B cell (primary cell): ENCODE measurements around the gene PPBP. TPM values are rescaled to one million over a fixed set of nuclear protein-coding genes. Genes with fewer than 3 reads are reported as not detected.

Experiments used
- ATAC-seq: fragments of 200-7000 bp; cut with Tn5 transposase; one replicate; pipeline ENCODE4 v1.10.0; 2021; ENCODE audit warnings: low read depth, mild to moderate bottlenecking, moderate number of reproducible peaks, moderate library complexity
- CTCF ChIA-PET: fragments of 350-600 bp; sonication (Branson Sonifier 250); formaldehyde crosslinking; loops from one replicate; lab custom pipeline; 2021; ENCODE audit warnings: antibody characterized with exemption, inconsistent platforms; lab: Charles Lee
- POLR2A ChIA-PET: fragments of 350-600 bp; sonication (Branson Sonifier 250); formaldehyde crosslinking; loops from one replicate; lab custom pipeline; 2021; ENCODE audit warnings: antibody characterized with exemption; lab: Charles Lee
- DNase-seq: peaks from one replicate; pipeline ENCODE4 v3.0.0; 2013
- H2AFZ ChIP-seq: 2 replicates; pipeline ENCODE4 v1.6.1; 2012; ENCODE audit warnings: mild to moderate bottlenecking, low read depth, low read length; ENCODE audit not compliant: insufficient read depth, poor library complexity, severe bottlenecking
- H3K27ac ChIP-seq, 2 donors: 1 replicate in 1 of 2; 2 replicates in 1 of 2; pipeline ENCODE4 v1.5.1; 2012 to 2013; ENCODE audit warnings: low read length in 2 of 2, mild to moderate bottlenecking in 2 of 2, moderate library complexity in 1 of 2
- H3K27me3 ChIP-seq, 4 experiments: fragments of 200-600 bp in 1 of 4; sonication (generic) in 1 of 4; replicated peaks in 1 of 4; 1 replicate in 2 of 4; 2 replicates in 2 of 4; pipeline versions ENCODE4 v1.6.1 to v1.7.0; 2013 to 2016; ENCODE audit warnings: low read length in 3 of 4, mild to moderate bottlenecking in 2 of 4, mixed read lengths in 1 of 4, moderate library complexity in 1 of 4; ENCODE audit not compliant: insufficient read depth in 4 of 4, control insufficient read depth in 3 of 4; ENCODE audit errors: control extremely low read depth in 1 of 4
- H3K36me3 ChIP-seq, 2 experiments: replicated peaks in 1 of 2; 1 replicate in 1 of 2; 2 replicates in 1 of 2; pipeline versions ENCODE4 v1.6.1 to v1.7.1; 2013; ENCODE audit warnings: low read length in 1 of 2; ENCODE audit not compliant: insufficient read depth in 2 of 2, control insufficient read depth in 1 of 2; ENCODE audit errors: control extremely low read depth in 1 of 2, extremely low read depth in 1 of 2
- H3K4me1 ChIP-seq, 2 donors: fragments of 200-600 bp in 1 of 2; sonication (generic) in 1 of 2; 1 replicate in 1 of 2; 2 replicates in 1 of 2; pipeline versions ENCODE4 v1.5.1 to v1.6.1; 2013 to 2017; ENCODE audit warnings: low read length in 2 of 2; ENCODE audit not compliant: control insufficient read depth in 2 of 2, insufficient read depth in 2 of 2
- H3K4me2 ChIP-seq: replicated peaks from 2 replicates; pipeline ENCODE3; 2012; ENCODE audit warnings: mild to moderate bottlenecking, low read depth, low read length; ENCODE audit not compliant: poor library complexity, severe bottlenecking
- H3K4me3 ChIP-seq, 5 experiments: fragments of 200-600 bp in 1 of 5; sonication (generic) in 1 of 5; 1 replicate in 3 of 5; 2 replicates in 2 of 5; pipeline versions ENCODE4 v1.5.1 to v1.7.0; 2011 to 2016; ENCODE audit warnings: low read length in 4 of 5, mild to moderate bottlenecking in 4 of 5, low read depth in 2 of 5, control low read depth in 1 of 5, moderate library complexity in 1 of 5; ENCODE audit not compliant: insufficient read depth in 1 of 5; ENCODE audit errors: control extremely low read depth in 1 of 5, extremely low read depth in 1 of 5
- H3K79me2 ChIP-seq: fragments of 200-600 bp; sonication (generic); one replicate; pipeline ENCODE4 v1.6.0; 2016; ENCODE audit warnings: low read length; ENCODE audit not compliant: control insufficient read depth, insufficient read depth
- H3K9ac ChIP-seq: fragments of 200-600 bp; sonication (generic); 2 replicates; pipeline ENCODE4 v1.6.1; 2017; ENCODE audit warnings: mild to moderate bottlenecking, low read length, moderate library complexity
- H3K9me3 ChIP-seq, 3 donors: one replicate each; pipeline versions ENCODE4 v1.6.1 to v1.7.1; 2013; ENCODE audit warnings: low read length in 2 of 3; ENCODE audit not compliant: control insufficient read depth in 2 of 3, insufficient read depth in 1 of 3; ENCODE audit errors: control extremely low read depth in 1 of 3
- H4K20me1 ChIP-seq: 2 replicates; pipeline ENCODE4 v1.6.0; 2012; ENCODE audit warnings: mild to moderate bottlenecking, low read length; ENCODE audit not compliant: insufficient read depth, control insufficient read depth, poor library complexity, severe bottlenecking
- H3K27ac Mint-ChIP-seq: one replicate; pipeline ENCODE4 v1.8.0; 2021; ENCODE audit warnings: mixed read lengths
- H3K27me3 Mint-ChIP-seq: one replicate; pipeline ENCODE4 v1.8.0; 2021; ENCODE audit warnings: mixed read lengths
- H3K4me1 Mint-ChIP-seq: one replicate; pipeline ENCODE4 v1.8.0; 2021; ENCODE audit warnings: mixed read lengths
- H3K4me3 Mint-ChIP-seq: one replicate; pipeline ENCODE4 v1.8.0; 2021; ENCODE audit warnings: mixed read lengths
- H3K9me3 Mint-ChIP-seq: one replicate; pipeline ENCODE4 v1.8.0; 2022; ENCODE audit warnings: mixed read lengths; ENCODE audit not compliant: insufficient read depth
- EZH2 ChIP-seq: IDR thresholded peaks from 2 replicates; pipeline ENCODE4 v1.6.1; 2012; ENCODE audit warnings: borderline replicate concordance, low read depth, mild to moderate bottlenecking, moderate library complexity, low read length; ENCODE audit not compliant: insufficient read depth, poor library complexity, severe bottlenecking
- WGBS: methylation state at CpG from one replicate; pipeline ENCODE4 v1.1.5; 2013; ENCODE audit warnings: missing lambda C conversion rate; ENCODE audit not compliant: insufficient coverage; 5-methylcytosine and 5-hydroxymethylcytosine counted together
- intact Hi-C: fragments of 100-400 bp; cut with micrococcal nuclease; formaldehyde crosslinking; loops from one replicate; pipeline ENCODE4 v1.10.0; 2022
- polyA plus RNA-seq: library from polyadenylated mRNA; depleted of rRNA; stranded (reverse); fragments of >200 nt; gene quantifications from 2 replicates; pipeline ENCODE4 v1.2.3, GENCODE V29; 2012
- total RNA-seq, 2 donors: library from RNA; stranded (reverse); fragments of 120-200 nt in 1 of 2; gene quantifications; 1 replicate in 1 of 2; 2 replicates in 1 of 2; pipeline versions ENCODE4 v1.2.3 to v1.2.4, GENCODE V29; 2013 to 2022
- TF ChIP-seq, protein P1 (sequence below): fragments of 200-600 bp; IDR thresholded peaks from one replicate; pipeline ENCODE4 v1.8.0; 2022; ENCODE audit warnings: antibody characterized with exemption, mild to moderate bottlenecking

PPBP gene
- total and polyA plus RNA-seq, 2 donors (not counting 1 experiment from before 2014, with no cell fraction given), result 0.42 to 0.43 TPM

DNA sequence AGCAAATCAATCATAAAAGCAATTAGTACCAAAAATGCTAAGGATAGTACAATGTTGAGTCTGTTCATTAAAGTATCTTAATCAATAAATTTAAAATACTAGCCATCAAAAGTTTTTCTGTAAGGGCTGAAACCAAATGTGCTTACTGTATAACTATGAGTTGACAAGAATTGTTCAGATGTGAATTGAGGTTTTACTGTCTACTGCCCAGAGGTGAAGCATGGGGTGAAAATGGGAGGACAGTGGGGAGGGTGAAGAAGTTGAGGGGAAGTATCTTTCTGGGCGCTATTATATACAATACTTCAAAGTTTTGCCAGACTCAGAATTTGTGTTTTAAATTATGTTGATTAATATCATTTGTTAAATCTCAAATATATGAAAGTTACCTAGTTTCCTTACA lies 4.1 kb upstream of the PPBP start:
- ChIA-PET POLR2A (no interaction called here), CTCF (no interaction called here)
- H3K4me3 ChIP-seq, result no peak overlapping the region
- H3K4me1 Mint-ChIP-seq, result no peaks in the 10 kb centered on the region
- H3K27me3 ChIP-seq, result peaks cover 0 to 2% (median 0%) of the 10 kb centered on the region in 4 experiments
- H2AFZ ChIP-seq, result no peak overlapping the region
- no CpG with 5 or more reads among the region's 1 CpG for WGBS
- H3K27ac Mint-ChIP-seq, result no peak overlapping the region
- no peak overlapping the region for H3K9ac ChIP-seq
- peaks cover under 1% of the 10 kb centered on the region for H3K27me3 Mint-ChIP-seq
- H3K9me3 Mint-ChIP-seq, result no peaks in the 10 kb centered on the region
- no peaks in the 10 kb centered on the region for H3K79me2 ChIP-seq
- intact Hi-C loops, result no loop called here
- DNase-seq (no peak), ATAC-seq (no peak)
- H3K36me3 ChIP-seq, result no peaks in the 10 kb centered on the region
- no peak overlapping the region for H3K4me2 ChIP-seq
- no peak for TF ChIP-seq EZH2
- TF ChIP-seq, protein P1, sequence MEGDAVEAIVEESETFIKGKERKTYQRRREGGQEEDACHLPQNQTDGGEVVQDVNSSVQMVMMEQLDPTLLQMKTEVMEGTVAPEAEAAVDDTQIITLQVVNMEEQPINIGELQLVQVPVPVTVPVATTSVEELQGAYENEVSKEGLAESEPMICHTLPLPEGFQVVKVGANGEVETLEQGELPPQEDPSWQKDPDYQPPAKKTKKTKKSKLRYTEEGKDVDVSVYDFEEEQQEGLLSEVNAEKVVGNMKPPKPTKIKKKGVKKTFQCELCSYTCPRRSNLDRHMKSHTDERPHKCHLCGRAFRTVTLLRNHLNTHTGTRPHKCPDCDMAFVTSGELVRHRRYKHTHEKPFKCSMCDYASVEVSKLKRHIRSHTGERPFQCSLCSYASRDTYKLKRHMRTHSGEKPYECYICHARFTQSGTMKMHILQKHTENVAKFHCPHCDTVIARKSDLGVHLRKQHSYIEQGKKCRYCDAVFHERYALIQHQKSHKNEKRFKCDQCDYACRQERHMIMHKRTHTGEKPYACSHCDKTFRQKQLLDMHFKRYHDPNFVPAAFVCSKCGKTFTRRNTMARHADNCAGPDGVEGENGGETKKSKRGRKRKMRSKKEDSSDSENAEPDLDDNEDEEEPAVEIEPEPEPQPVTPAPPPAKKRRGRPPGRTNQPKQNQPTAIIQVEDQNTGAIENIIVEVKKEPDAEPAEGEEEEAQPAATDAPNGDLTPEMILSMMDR, result no peak
- no peak overlapping the region for H3K4me3 Mint-ChIP-seq
- H3K9me3 ChIP-seq, result no peaks in the 10 kb centered on the region
- H3K4me1 ChIP-seq, result no peaks in the 10 kb centered on the region
- no peaks in the 10 kb centered on the region for H4K20me1 ChIP-seq
- H3K27ac ChIP-seq, result no peak overlapping the region

- CTCF ChIA-PET, result no interaction called here
- no CpG with 5 or more reads among the region's 1 CpG for WGBS
These were observed 3.7 kb upstream of the PPBP start for GRCh38 chr4:73991742-73992000.

More at GRCh38 chr4:73991742-73992000, 3.7 kb upstream of the PPBP start:
- no peaks in the 10 kb centered on the region for H3K4me1 Mint-ChIP-seq
- H3K9ac ChIP-seq, result no peak overlapping the region
- DNase-seq, result no peak
- H2AFZ ChIP-seq, result no peak overlapping the region
- H3K27me3 ChIP-seq, result peaks cover 0 to 2% (median 0%) of the 10 kb centered on the region in 4 experiments
- ATAC-seq, result no peak
- no peaks in the 10 kb centered on the region for H3K9me3 ChIP-seq
- no peak overlapping the region for H3K4me3 ChIP-seq
- H3K79me2 ChIP-seq, result no peaks in the 10 kb centered on the region
- no peaks in the 10 kb centered on the region for H3K9me3 Mint-ChIP-seq
- intact Hi-C loops, result no loop called here
- no peak overlapping the region for H3K4me2 ChIP-seq
- no peaks in the 10 kb centered on the region for H3K36me3 ChIP-seq
- TF ChIP-seq, protein P1, result no peak
- no peak for TF ChIP-seq EZH2
- no peak overlapping the region for H3K27ac ChIP-seq
- H3K4me1 ChIP-seq, result no peaks in the 10 kb centered on the region
- no peak overlapping the region for H3K27ac Mint-ChIP-seq
- H3K4me3 Mint-ChIP-seq, result no peak overlapping the region
- H4K20me1 ChIP-seq, result no peaks in the 10 kb centered on the region
- no peaks in the 10 kb centered on the region for H3K27me3 Mint-ChIP-seq
- POLR2A ChIA-PET, result no interaction called here
